ENCODE measurements around the gene TNFRSF18.
"Not testable (repeated sequence)": the region's sequence is repeated elsewhere in the genome, so short reads cannot be mapped to it uniquely, and the experiment has no call there.

The TNFRSF18 gene, protein sequence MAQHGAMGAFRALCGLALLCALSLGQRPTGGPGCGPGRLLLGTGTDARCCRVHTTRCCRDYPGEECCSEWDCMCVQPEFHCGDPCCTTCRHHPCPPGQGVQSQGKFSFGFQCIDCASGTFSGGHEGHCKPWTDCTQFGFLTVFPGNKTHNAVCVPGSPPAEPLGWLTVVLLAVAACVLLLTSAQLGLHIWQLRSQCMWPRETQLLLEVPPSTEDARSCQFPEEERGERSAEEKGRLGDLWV

DNA sequence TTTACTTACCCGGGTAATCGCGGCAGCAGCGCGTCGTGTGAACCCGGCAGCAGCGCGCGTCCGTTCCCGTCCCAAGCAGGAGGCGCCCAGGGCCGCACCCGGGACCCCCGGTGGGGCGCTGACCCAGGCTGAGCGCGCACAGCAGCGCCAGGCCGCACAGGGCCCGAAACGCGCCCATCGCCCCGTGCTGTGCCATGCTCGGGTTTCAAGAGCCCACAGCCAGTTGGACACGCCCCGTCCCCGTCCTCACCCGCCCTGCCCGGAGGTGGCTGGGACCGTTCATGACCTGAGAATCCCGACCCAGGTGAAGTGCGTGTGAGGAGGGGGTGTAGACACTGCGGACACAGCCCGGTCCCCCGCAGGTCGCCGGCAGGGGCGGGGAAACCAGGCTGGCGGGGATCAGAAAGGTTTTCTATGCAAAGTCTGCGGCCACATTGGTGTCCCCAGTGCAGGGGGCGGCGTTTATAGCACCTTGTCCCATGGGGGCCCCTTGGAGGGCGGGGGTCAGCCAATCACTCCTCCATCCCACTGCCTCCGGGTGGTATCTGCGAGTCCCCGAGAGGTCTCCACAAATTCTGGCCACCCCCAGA lies at the start of gene TNFRSF18:
TNFRSF18 (minus strand) TSS at position 217 of the 590 bp plus-strand sequence; CDS start at position 196, 21 bp downstream.
- DNase-seq (ENCODE audit: low spot score), result no peak

DNA sequence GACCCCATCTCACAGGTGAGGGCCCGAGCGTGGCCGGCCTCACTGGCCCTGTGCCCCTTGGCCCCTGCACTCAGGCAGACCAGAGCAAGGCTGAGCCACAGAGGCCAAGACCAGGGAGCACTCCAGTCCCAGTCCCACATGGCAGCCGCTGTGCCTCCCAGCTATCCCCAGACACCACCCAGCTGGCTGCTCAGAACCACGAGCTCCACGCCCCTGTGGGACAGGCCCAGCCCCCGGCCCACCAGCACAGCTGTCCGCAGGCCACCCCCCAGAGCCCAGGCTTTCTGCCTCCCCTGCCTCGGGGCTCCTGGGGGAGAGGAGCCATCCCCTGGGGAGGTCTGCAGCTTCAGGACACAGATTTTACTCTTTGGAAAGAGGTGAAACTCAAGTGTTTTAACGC lies 49.2 kb upstream of the TNFRSF18 start:
- DNase-seq (ENCODE audit: low spot score), result no peak

DNA sequence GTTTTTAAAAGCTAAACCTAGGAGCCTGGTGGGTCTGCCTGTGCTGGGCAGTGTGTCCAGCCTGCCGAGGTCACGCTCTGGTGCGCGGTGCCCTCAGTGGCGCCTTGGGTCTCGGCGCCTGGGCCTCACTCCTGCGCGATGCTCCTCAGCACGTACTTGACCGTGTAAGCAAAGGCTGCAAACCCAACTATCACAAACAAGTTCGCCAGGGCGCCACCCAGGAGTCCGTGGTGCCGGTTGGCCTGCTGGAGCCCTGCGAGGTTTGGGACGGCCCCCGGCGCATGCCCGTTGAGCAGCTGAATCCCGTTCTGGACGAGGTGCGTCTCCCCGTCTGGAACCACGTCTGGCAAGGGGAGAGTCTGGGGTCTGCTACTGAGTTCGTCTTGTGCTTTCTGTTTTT lies 48.7 kb upstream of the TNFRSF18 start:
- no peak for DNase-seq (ENCODE audit: low spot score)

DNA sequence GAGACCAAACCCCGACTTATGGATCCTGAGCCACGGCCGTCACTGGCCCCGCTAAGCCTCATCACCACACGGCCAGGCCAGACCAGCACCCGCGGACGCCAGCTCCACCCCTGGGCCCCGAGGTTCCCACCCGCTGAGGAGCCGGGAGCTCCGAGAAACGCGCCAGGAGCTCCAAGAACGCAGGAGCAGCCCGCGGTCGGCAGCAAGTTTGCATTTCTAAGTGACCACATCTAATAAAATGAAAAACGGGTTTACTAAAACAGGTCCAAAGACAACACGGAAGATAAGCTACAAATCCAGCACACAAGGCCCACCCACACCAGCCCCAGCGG lies 48.2 kb upstream of the TNFRSF18 start:
- DNase-seq (ENCODE audit: low spot score), result no peak

DNA sequence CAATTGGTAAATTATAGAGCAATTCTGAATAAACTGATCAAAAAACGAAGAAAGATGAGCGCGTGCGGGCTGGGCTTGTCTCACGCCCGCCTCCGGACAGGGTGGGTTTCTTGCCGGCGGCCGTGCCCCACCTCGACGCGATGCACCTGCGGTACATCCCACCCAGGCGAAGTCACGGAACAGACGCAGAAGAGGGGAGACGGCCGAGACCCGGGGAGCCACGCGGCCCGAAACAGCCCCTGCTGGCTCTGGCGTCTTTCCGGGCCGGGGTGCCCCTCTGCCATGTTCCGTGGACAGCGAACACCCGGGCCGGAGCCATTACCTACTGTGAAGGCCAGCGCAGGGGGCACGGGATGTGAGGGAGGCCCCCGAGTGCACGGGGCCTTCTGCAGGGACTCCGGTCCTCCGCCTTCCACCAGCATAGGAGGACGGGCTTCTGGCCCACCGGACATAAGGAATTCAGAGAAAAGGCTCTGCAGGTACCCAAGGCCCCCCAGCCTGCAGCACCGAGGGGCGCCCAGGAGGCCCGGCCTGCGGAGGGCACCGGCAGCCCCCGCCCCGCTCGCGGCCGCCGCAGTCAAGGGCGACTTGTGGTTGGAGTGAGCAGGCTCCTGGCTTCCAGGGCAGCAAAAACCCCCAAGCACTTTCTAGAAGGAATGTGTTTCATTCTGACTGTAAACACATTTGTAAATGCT lies 47.7 kb upstream of the TNFRSF18 start:
- no peak for DNase-seq (ENCODE audit: low spot score)

DNA sequence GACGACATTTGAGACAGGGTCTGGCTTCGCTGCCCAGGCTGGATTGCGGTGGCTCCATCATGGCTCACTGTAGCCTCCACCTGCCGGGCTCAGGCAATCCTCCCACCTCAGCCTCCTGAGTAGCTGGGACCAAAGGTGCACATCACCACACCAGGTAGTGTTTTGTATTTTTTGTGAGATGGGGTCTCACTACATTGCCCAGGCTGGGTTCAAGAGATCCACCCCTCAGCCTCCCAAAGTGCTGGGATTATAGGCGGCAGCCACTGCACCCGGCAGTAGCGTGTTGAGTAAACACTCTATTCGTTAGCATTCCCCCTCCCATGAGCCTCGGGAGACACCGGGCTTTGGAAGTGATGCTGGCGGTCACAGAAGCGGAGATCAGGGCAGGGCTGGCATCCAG lies 46.9 kb upstream of the TNFRSF18 start:
- DNase-seq (ENCODE audit: low spot score), result no peak

DNA sequence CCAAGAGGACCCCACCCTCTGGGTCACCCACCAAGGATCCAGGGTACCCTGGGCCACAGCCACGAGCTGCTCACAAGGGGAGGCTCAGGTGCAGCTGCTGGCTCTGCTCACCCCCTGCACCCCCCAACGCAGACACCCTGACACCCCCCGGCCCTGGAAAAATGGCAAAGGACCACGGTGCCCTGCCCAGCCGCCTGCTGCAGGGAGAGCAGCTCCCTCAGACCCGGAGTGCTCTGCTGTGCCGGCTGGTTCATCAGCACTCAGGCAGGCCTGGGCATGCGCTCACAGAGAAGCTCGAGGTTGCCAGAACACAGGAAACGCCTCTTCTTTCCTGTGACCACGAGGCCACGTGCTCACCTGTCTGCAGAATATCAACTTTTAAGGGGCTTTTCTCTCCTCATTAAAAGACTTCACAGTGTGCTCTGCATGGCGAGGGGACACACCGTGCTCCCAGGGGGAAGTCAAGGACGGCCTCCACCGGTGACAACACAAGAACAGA lies 44.4 kb upstream of the TNFRSF18 start:
- DNase-seq (ENCODE audit: low spot score), result no peak

DNA sequence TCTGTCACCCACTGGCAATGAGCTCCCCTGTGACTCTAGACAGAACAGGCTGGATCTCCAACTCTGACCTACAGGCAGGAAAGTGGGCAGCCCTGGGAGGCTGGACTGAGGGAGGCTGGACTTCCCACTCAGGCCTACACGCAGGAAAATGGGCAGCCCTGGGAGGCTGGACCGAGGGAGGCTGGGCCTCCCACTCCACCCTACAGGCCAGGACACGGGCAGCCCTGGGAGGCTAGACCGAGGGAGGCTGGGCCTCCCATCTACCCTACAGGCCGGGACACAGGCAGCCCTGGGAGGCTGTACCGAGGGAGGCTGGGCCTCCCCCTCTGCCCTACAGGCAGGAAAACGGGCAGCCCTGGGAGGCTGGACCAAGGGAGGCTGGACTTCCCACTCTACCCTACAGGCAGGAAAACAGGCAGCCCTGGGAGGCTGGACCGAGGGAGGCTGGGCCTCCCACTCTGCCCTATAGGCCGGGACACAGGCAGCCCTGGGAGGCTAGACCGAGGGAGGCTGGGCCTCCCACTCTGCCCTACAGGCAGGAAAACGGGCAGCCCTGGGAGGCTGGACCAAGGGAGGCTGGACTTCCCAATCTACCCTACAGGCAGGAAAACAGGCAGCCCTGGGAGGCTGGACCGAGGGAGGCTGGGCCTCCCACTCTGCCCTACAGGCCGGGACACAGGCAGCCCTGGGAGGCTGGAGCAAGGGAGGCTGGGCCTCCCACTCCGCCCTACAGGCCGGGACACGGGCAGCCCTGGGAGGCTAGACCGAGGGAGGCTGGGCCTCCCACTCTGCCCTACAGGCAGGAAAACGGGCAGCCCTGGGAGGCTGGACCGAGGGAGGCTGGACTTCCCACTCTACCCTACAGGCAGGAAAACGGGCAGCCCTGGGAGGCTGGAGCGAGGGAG lies 41.9 kb upstream of the TNFRSF18 start:
- not testable (repeated sequence) for DNase-seq (ENCODE audit: low spot score)

DNA sequence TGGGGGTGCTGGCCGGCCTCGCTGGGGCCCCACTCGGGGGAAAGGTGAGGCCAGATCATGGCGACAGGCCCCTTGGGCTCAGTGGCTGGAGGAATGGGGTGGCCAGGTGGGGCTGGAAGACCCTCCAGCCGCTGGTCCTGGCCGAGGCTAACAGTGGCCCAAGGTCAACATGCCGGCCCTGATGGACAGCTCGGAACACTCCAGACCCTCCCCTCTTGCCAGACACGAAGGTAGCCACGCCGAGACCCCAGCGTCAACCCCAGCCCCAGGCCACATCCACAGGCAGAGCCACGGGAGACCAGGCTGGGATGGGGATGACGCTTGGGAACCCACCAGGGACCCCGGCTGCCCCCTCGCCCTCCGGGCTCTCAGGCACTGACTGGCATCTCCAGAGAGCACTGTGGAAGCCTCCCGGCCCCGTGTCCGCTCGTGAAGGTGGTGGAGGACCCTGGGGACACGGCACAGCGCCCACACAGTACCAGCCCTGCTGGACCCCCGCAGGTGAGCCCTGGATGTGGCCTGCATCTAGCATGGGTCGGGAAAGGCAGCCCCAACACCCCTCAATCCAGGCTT lies 41.0 kb upstream of the TNFRSF18 start:
- DNase-seq (ENCODE audit: low spot score), result no peak

DNA sequence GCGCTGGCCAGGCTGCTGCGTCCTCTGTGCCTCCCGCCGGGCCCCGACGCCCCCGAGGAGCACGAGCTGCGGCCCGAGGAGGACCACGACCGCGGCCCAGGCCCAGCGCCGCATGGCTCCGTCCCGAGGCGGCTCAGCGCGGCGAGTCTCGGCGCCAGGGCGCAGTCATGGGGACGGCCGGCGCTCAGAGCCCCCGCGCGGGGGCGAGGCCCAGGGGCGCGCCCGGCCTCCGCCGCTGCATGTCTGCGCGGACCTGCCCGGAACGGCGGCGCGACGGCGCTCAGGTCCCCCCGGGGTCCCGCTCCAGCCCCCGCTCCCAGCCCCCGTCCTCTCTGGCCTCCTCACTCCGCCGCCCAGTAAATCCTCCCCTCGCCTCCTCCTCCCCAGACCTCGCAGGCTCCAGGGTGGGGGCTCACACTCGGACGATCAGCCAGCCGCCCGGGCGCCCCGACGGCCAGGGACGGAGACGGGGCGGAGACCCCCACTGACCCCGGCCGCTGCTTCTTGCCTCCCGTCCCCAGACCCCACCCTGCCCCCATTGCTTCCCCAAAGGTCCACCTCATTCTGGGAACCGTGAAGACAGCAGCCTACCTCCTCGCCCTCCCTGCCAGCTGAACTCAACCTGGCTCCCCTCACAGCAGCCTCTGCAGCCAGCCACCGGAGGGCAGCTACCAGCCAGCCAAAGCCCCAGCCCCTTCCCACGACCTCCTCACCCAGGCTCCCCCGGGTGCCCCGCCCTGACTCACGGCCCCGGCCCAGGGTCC lies 40.4 kb upstream of the TNFRSF18 start, which contains the start of gene C1QTNF12:
C1QTNF12 (minus strand) TSS at position 146 of the 764 bp plus-strand sequence; CDS start at position 114, 32 bp downstream.
- DNase-seq (ENCODE audit: low spot score), result peak; percentile 57

DNA sequence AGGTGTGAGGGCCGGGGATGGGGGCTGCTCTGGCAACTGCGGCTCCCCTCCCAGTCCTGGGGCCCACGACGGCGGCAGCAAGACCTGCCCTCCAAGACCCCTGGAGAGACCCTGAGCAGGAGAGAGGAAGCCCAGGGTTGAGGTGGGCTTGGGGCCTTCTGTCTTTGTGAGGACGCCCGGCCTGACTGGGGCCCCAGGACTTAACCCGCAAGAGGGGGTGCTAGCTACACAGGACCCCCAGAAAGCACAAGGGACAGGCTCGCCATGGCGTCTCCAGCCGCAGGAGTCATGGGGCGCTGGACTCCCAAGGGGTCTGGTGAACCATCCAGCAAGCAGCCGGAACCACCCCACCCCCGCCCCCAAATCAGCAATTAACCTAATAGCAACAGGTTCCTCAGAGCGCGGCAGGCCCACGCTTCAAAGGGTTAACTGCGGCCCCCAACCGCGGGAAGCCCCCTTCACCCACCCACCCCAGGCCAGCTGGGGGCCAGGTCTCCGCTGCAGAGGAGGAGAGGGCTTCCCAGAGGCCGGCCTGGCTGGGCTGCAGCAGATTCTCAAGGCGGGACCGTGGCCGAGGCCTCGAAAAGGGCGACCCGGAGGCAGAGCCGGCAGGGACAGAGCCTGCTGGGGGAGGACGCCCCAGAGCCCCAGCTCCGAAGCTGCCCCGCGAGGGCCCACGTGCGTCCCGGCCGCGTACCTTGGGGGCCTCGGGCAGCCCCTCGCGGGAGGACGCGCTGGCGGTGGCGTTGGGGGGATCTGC lies 39.6 kb upstream of the TNFRSF18 start:
- no peak for DNase-seq (ENCODE audit: low spot score)

DNA sequence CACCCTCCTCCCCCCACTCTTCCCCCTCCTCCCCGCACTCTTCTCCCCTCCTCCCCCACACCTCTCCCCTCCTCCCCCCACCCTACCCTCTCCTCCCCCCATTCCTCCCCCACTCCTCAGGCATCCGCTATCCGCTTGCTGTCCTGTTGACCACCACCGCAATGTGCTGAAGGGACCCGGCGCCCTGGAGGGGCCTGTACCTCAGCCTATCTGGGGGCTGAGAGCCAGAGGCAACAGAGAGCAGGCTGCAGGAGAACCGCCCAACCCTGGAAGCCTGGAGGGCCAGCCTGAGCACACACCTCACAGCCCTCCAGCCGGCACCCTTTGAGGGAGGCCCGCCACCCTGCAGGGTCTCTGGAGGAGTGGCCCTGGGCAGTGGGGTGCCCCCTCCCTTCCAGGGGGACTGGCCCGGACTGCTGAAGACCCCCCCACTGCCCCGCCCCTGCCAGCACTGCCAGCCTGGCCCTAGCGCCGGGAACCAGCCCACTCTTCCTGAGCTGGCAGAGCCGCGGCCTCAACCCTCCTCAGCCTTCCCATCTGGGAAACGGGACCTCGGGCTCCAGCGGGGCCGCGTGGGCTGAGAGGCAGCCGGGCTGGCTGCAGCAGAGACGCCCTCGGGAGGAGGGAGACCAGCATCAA lies 38.9 kb upstream of the TNFRSF18 start:
- no peak for DNase-seq (ENCODE audit: low spot score)

DNA sequence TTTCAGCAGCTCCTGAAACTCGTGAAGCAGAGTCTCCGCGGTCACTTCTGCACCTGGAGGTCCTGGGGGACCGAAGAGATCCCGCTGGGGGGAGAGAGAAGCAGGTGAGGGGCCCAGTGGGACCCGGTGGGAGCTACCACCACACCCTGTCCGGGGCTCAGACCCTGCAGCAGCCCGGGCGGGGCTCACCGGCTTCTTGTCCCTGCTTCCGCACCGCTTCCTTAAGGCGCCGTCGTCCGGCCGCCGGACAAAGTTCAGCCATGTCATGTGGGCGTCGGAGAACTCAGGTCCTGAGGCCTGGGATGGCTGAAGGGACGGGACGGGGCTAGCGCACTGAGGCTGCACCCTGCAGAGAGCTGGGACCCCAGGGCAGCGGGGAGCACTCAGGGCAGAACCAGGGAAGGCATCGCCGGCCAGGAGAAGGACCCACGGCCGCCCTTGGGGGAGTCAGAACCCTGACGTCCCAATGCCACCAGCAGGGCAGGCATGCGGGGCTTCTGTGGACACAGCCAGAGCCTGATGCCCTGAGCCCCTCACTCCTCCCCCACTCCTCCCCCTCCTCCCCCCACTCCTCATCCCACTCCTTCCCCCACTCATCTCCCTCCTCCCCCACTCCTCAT lies 37.9 kb upstream of the TNFRSF18 start:
- DNase-seq (ENCODE audit: low spot score), result no peak

DNA sequence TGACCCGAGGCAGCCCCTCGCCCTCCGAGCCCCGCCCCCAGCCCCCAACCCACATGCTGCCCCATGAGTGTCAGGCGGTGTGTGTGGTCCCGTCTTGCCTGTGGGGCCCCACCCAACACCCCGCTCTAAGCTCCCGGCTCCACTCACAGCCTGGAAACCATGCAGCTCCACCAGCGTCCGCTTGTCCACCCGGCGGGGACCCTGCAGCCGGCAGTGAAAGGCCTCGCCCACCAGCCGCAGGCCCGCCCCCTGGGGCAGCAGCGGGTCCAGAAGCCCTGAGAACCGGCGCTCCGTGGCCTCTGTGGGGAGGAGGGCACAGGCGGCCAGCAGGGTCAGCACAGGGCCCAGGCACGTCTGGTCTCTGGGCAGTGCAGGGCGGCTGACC lies 37.4 kb upstream of the TNFRSF18 start:
- no peak for DNase-seq (ENCODE audit: low spot score)

DNA sequence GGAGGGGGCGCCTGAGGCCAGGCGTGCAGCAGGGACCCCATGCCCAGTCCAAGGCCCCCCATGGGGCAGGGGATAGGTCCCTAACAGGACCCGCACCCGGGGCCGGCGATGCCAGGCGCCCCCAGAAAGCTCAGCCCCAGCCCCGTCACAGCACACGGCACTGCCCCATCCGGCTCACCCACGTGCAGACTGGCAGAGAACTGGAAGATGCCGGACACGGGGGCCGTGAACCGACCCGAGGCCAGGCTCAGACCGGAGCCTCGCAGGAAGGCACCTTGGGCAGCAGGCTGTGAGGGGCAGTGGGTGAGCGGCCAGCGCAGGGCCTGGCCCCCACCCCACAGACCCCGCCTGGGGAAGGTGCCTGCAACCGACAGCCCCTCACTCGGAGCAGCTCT lies 36.9 kb upstream of the TNFRSF18 start:
- no peak for DNase-seq (ENCODE audit: low spot score)

DNA sequence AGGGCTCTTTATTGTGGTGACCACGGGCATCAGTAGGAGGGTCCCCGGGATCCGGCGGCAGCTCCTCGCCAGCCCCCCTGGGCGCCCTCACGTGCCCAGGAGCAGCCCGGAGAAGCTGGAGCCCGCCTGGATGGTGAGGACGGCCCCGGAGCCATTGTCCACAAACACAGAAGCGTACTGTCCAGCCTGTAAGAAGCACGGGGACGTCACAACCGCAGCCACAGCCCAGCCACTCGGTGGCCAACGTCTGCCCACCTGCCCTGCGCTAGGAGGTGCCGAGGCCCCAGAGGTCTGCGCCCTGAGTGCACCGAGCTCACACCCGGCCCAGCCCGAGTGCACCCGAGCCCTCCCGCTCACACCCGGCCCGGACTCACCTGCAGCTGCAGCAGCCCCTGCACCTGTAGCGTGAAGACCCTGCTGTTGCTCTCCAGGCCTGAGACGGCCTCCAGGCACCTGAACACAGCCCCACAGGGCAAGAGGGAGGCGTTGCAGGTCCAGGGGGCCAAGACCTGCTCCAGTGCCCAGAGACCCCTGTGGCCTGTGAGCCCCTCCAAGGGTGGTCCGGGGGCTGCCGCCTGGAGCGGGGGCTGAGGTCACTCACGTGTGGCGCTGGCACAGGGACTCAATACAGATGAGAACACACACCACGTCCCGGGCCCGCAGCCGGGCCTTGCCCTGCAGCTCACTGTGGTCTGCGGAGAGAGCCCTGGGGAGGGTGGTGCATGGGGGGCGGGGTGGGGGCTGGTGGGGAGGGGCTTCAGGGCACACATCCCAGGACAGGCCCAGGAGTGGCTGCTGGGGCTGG lies 36.3 kb upstream of the TNFRSF18 start:
- DNase-seq (ENCODE audit: low spot score), result no peak

DNA sequence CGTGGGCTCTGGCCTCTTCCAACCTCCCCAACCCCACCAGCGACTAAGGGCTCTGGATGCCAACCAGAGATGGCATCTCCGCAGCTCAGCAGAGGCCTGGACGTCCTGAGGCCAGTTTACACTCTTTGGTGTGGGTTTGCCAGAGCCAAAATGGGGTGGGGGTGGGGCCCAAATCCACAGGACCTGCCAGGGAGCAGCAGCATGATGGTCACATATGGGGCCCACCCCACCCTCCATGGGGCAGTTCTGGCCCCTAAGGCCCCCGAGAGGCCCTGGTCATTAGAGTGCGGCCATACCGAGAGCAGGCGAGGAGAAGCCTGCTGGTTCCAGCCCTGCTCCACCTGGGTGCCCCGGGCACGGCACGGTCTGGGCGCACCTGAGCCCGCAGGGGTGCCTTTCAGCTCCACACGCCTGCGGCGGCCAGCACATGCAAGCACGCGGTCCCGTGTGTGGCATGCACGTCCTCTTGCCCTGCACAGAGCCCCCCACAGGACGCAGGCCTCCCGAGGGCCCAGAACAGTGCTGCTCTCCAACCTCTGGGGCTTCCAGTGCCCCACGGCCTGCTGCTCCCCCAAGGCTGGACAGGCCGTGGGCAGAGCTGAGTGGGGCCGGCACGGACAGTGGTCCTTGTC lies 35.3 kb upstream of the TNFRSF18 start:
- DNase-seq (ENCODE audit: low spot score), result no peak

Measured in HuH-7.5 (cell line).